Ishikawa (cell line): ENCODE data around the gene ANKRD12.

Experiments
- FOXM1 ChIP-seq: IDR thresholded peaks from 2 replicates; pipeline ENCODE4 v1.6.1; 2012; ENCODE audit warnings: low read depth, borderline replicate concordance
- YY1 ChIP-seq: IDR thresholded peaks from 2 replicates; pipeline ENCODE4 v1.6.1; 2012; ENCODE audit warnings: low read depth

- no peak for TF ChIP-seq YY1
- TF ChIP-seq FOXM1: no peak
Measured at GRCh38 chr18:9090578-9090977, 46.0 kb upstream of the ANKRD12 start.
